HG02840 (cell line): ENCODE measurements around the gene RMP24.
"Not testable (repeated sequence)": the region's sequence is repeated elsewhere in the genome, so short reads cannot be mapped to it uniquely, and the experiment has no call there.

Experiments
- ATAC-seq: cut with Tn5 transposase; IDR thresholded peaks from one replicate; pipeline ENCODE4 v1.9.1; 2021; ENCODE audit warnings: mild to moderate bottlenecking, moderate library complexity, moderate number of reproducible peaks; ENCODE audit not compliant: unreplicated experiment, low FRiP score

Gene RMP24

DNA sequence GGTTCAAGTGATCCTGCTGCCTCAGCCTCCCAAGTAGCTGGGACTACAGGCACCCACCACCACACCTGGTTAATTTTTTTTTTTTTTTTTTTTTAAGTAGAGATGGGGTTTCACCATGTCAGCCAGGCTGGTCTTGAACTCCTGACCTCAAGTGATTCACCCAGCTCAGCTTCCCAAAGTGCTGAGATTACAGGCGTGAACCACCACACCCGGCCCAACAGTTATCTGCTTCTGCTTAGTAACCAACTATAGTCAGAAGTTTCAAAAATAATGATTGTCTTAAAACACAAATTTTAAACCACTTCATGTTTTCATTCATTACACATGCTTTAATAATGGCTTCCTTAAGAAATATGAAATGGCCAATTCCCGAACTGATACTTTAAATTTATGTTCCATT, 51.8 kb downstream of the RMP24 start:
- ATAC-seq, result not testable (repeated sequence)

DNA sequence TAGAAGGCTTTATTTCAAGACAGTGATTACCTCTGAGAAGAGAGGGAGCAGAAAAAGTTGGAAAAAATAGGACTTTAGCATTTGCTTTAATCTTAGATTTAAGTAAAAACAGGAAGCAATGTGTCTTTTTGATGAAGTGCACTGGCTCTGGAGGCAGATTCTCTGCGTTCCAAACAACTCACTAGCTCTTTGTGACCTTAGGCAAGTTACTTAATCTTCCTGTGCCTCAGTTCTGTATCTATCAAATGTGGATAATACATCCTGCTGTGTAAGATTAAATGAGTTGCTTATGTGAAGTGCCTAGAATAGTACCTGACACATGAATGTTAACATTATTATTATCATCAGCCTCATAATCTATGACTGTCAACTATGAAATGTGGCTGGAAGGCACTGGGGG, 52.5 kb downstream of the RMP24 start:
- no peak for ATAC-seq

DNA sequence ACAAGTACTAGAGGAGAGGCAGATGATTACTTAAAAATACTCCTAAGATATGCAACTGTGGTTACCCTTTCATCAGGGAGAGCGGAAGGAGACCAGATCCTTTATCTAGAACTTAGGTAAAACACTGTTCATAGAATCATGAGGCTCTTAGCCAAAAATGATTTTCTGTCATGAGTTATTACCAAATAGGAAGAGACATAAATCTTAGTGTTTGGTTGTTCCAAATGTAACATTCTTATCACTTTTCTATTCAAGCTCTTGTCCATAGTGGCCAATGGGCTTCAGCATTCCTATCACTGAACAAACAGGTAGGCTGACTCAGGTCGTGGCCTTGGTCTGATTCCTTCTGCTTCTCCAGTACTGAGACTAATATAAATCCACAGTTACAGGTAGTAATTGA, 56.4 kb downstream of the RMP24 start:
- ATAC-seq, result no peak
